OCI-LY7 (cell line): ENCODE results near the gene DRD4. TPM values are rescaled to one million over a fixed set of nuclear protein-coding genes. Genes with fewer than 3 reads are reported as not detected.

Experiments
- BruUV-seq: library from RNA; stranded (reverse); fragments of 400-500 nt; replicated peaks from 2 replicates; lab custom pipeline; 2021; lab: Mats Ljungman, UMichigan
- CTCF ChIA-PET: fragments of 300-600 bp; sonication (Branson Sonifier 250); formaldehyde crosslinking; loops from one replicate; lab custom pipeline; 2022; ENCODE audit warnings: antibody characterized with exemption; ENCODE audit not compliant: unreplicated experiment; lab: Charles Lee
- POLR2A ChIA-PET: fragments of 300-600 bp; sonication (Branson Sonifier 250); formaldehyde crosslinking; loops from one replicate; lab custom pipeline; 2022; ENCODE audit warnings: antibody characterized with exemption; lab: Charles Lee
- DNase-seq: peaks from one replicate; pipeline ENCODE4 v3.0.0-alpha.2; 2015; ENCODE audit warnings: low spot score
- H2AFZ ChIP-seq: fragments of 200-600 bp; sonication (generic), shearing (Covaris generic); 2 replicates; pipeline ENCODE4 v1.6.1; 2014; ENCODE audit warnings: mild to moderate bottlenecking, antibody characterized with exemption, low read length, moderate library complexity
- H3K27ac ChIP-seq: fragments of 200-600 bp; sonication (generic); 2 replicates; pipeline ENCODE4 v1.5.1; 2014; ENCODE audit warnings: mixed run types, low read depth, mild to moderate bottlenecking, moderate library complexity, low read length, inconsistent platforms; ENCODE audit not compliant: poor library complexity, severe bottlenecking
- H3K36me3 ChIP-seq: fragments of 200-600 bp; sonication (generic); 2 replicates; pipeline ENCODE4 v1.6.1; 2014; ENCODE audit warnings: mild to moderate bottlenecking, antibody characterized with exemption, low read length, moderate library complexity, mixed read lengths; ENCODE audit not compliant: insufficient read depth
- H3K4me1 ChIP-seq: fragments of 200-600 bp; sonication (generic); 2 replicates; pipeline ENCODE4 v1.5.1; 2014; ENCODE audit warnings: mild to moderate bottlenecking, low read length; ENCODE audit not compliant: insufficient read depth, poor library complexity, severe bottlenecking
- H3K4me2 ChIP-seq: fragments of 200-600 bp; sonication (generic); 2 replicates; pipeline ENCODE4 v1.6.1; 2014; ENCODE audit warnings: mild to moderate bottlenecking, low read length
- H3K4me3 ChIP-seq: fragments of 200-600 bp; sonication (generic); 2 replicates; pipeline ENCODE4 v1.5.1; 2014; ENCODE audit warnings: mild to moderate bottlenecking, low read depth, low read length; ENCODE audit not compliant: poor library complexity, severe bottlenecking
- H3K79me2 ChIP-seq: fragments of 200-600 bp; sonication (generic); 2 replicates; pipeline ENCODE4 v1.6.1; 2016; ENCODE audit warnings: low read depth, mild to moderate bottlenecking, low read length, moderate library complexity, mixed read lengths; ENCODE audit not compliant: insufficient read depth
- H3K9me2 ChIP-seq: fragments of 200-600 bp; sonication (generic); 2 replicates; pipeline ENCODE4 v1.6.1; 2016; ENCODE audit warnings: mild to moderate bottlenecking, low read length, mixed read lengths; ENCODE audit not compliant: insufficient read depth
- H3K9me3 ChIP-seq: fragments of 200-600 bp; sonication (generic); 2 replicates; pipeline ENCODE4 v1.6.1; 2014; ENCODE audit warnings: mild to moderate bottlenecking, mixed run types, low read length, mixed read lengths
- H4K20me1 ChIP-seq: fragments of 200-600 bp; sonication (generic); 2 replicates; pipeline ENCODE4 v1.6.1; 2014; ENCODE audit warnings: mild to moderate bottlenecking, antibody characterized with exemption, low read length, moderate library complexity, mixed read lengths; ENCODE audit not compliant: insufficient read depth
- EZH2phosphoT487 ChIP-seq: fragments of 200-600 bp; sonication (generic); IDR thresholded peaks from 2 replicates; pipeline ENCODE4 v1.6.1; 2018; ENCODE audit warnings: low read depth, borderline replicate concordance, mild to moderate bottlenecking, mixed run types, antibody characterized with exemption, low read length, moderate library complexity, mixed read lengths
- intact Hi-C: fragments of 100-400 bp; cut with micrococcal nuclease; formaldehyde crosslinking; loops from one replicate; pipeline ENCODE4 v1.10.0; 2022; ENCODE audit not compliant: unreplicated experiment
- total RNA-seq, 2 experiments: library from RNA; depleted of rRNA in 1 of 2; stranded (reverse); fragments of >200 nt in 1 of 2; shearing (Covaris generic) in 1 of 2; gene quantifications; 2 replicates each; pipeline ENCODE4 v1.2.3, GENCODE V29; 2014 to 2022
- TF ChIP-seq, protein P1 (sequence below): fragments of 200-600 bp; sonication (generic); conservative IDR thresholded peaks from 2 replicates; pipeline ENCODE4 v1.5.1; 2014; ENCODE audit warnings: mild to moderate bottlenecking, antibody characterized with exemption, low read length, moderate library complexity, mixed read lengths

DRD4 gene
- total RNA-seq, 2 experiments from 2014 or later = 0.16 to 3.1 TPM

DNA sequence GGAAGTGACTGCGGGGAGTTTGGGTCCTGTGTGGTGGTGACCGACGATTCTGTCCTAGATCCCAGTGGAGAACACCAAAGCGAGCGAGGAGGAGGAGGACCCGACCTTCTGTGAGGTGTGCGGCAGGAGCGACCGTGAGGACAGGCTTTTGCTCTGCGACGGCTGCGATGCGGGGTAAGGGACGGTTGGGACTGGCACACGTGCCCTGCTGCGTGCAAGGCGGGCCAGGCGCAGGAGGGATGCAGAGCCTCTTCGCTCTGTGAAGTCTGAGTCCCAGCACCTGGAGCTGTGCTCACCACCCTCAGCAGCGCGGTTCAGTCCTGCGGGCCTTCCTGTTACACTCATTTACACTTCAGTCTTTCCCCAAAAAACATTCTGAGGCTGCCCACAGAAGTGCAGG is 44.6 kb upstream of the DRD4 start:
- H3K79me2 ChIP-seq = no peaks in the 10 kb centered on the region
- POLR2A ChIA-PET = no interaction called here
- no peak overlapping the region for H3K27ac ChIP-seq
- no peaks in the 10 kb centered on the region for H3K9me2 ChIP-seq
- no peak overlapping the region for H3K4me2 ChIP-seq
- H2AFZ ChIP-seq = no peak overlapping the region
- no peak for TF ChIP-seq EZH2phosphoT487
- TF ChIP-seq, protein P1, sequence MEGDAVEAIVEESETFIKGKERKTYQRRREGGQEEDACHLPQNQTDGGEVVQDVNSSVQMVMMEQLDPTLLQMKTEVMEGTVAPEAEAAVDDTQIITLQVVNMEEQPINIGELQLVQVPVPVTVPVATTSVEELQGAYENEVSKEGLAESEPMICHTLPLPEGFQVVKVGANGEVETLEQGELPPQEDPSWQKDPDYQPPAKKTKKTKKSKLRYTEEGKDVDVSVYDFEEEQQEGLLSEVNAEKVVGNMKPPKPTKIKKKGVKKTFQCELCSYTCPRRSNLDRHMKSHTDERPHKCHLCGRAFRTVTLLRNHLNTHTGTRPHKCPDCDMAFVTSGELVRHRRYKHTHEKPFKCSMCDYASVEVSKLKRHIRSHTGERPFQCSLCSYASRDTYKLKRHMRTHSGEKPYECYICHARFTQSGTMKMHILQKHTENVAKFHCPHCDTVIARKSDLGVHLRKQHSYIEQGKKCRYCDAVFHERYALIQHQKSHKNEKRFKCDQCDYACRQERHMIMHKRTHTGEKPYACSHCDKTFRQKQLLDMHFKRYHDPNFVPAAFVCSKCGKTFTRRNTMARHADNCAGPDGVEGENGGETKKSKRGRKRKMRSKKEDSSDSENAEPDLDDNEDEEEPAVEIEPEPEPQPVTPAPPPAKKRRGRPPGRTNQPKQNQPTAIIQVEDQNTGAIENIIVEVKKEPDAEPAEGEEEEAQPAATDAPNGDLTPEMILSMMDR = no peak
- BruUV-seq = no TSS peak
- H4K20me1 ChIP-seq = no peaks in the 10 kb centered on the region
- DNase-seq = no peak
- peaks cover 94% of the 10 kb centered on the region for H3K36me3 ChIP-seq
- no peak overlapping the region for H3K4me3 ChIP-seq
- CTCF ChIA-PET = no interaction called here
- intact Hi-C loops = no loop called here
- H3K4me1 ChIP-seq = no peaks in the 10 kb centered on the region
- no peaks in the 10 kb centered on the region for H3K9me3 ChIP-seq

GRCh38 chr11:592918-593317 is 44.2 kb upstream of the DRD4 start:
- H3K79me2 ChIP-seq = no peaks in the 10 kb centered on the region
- H2AFZ ChIP-seq = no peak overlapping the region
- no peaks in the 10 kb centered on the region for H4K20me1 ChIP-seq
- POLR2A ChIA-PET = no interaction called here
- DNase-seq = no peak
- H3K4me2 ChIP-seq = no peak overlapping the region
- CTCF ChIA-PET = no interaction called here
- no peaks in the 10 kb centered on the region for H3K9me2 ChIP-seq
- intact Hi-C loops = no loop called here
- H3K9me3 ChIP-seq = no peaks in the 10 kb centered on the region
- no peak overlapping the region for H3K27ac ChIP-seq
- H3K36me3 ChIP-seq = peaks cover 93% of the 10 kb centered on the region
- H3K4me3 ChIP-seq = no peak overlapping the region
- BruUV-seq = no TSS peak
- no peaks in the 10 kb centered on the region for H3K4me1 ChIP-seq
- TF ChIP-seq, protein P1 = no peak
- TF ChIP-seq EZH2phosphoT487 = no peak

GRCh38 chr11:593347-593746 is 43.7 kb upstream of the DRD4 start:
- peaks cover 93% of the 10 kb centered on the region for H3K36me3 ChIP-seq
- H3K79me2 ChIP-seq = no peaks in the 10 kb centered on the region
- BruUV-seq = no TSS peak
- no peaks in the 10 kb centered on the region for H3K4me1 ChIP-seq
- no peak overlapping the region for H2AFZ ChIP-seq
- H3K9me3 ChIP-seq = no peaks in the 10 kb centered on the region
- no peak overlapping the region for H3K27ac ChIP-seq
- intact Hi-C loops = no loop called here
- H3K4me3 ChIP-seq = no peak overlapping the region
- no peaks in the 10 kb centered on the region for H3K9me2 ChIP-seq
- TF ChIP-seq EZH2phosphoT487 = no peak
- TF ChIP-seq, protein P1 = no peak
- POLR2A ChIA-PET = no interaction called here
- CTCF ChIA-PET = no interaction called here
- H4K20me1 ChIP-seq = no peaks in the 10 kb centered on the region
- DNase-seq = no peak
- H3K4me2 ChIP-seq = no peak overlapping the region
